LNCaP clone FGC (cell line): ENCODE results near the gene SORCS2.

Experiments
- DNase-seq: peaks from one replicate; pipeline ENCODE4 v3.0.0-alpha.2; 2011; ENCODE audit warnings: low read depth
- H3K4me3 ChIP-seq: 2 replicates; pipeline ENCODE4 v1.5.1; 2011; ENCODE audit warnings: mild to moderate bottlenecking, low read depth, low read length, control low read depth
- CTCF ChIP-seq: IDR thresholded peaks from 2 replicates; pipeline ENCODE4 v1.5.1; 2012; ENCODE audit warnings: mild to moderate bottlenecking; ENCODE audit not compliant: control insufficient read depth, insufficient read depth; ENCODE audit errors: extremely low read depth

The SORCS2 gene

DNA sequence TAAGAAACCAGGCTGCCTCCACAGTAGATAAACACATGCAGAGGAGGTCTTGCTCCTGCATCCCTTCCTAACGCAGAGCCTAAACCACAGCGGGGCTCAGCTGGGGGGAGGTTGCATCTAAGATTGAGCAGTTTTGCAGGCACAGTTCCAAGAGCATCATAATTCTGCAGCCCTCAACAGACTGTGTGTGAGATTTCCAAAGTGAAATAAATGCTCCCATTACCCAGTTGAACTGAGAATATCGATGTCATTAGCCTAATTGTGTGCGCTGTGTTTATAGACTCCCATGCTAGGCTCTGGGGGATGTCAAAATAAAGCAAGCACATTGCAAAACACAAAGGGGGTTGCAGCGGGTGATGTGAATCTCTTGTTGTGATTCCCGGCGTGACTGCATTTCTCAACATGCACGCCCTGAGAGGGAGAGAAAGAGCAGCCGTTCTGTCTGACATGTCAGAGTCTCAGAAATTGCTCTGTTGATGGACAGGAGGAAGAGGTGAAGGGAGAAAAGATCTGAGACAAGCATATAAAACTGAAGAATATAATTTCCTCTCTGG lies 392.3 kb downstream of the SORCS2 start:
- no peak for TF ChIP-seq CTCF
- DNase-seq, result no peak
- H3K4me3 ChIP-seq, result no peak overlapping the region

- no peak for TF ChIP-seq CTCF
- DNase-seq, result peak; percentile 41
- no peak overlapping the region for H3K4me3 ChIP-seq
Observed at GRCh38 chr4:7585768-7586167, 393.4 kb downstream of the SORCS2 start.

DNA sequence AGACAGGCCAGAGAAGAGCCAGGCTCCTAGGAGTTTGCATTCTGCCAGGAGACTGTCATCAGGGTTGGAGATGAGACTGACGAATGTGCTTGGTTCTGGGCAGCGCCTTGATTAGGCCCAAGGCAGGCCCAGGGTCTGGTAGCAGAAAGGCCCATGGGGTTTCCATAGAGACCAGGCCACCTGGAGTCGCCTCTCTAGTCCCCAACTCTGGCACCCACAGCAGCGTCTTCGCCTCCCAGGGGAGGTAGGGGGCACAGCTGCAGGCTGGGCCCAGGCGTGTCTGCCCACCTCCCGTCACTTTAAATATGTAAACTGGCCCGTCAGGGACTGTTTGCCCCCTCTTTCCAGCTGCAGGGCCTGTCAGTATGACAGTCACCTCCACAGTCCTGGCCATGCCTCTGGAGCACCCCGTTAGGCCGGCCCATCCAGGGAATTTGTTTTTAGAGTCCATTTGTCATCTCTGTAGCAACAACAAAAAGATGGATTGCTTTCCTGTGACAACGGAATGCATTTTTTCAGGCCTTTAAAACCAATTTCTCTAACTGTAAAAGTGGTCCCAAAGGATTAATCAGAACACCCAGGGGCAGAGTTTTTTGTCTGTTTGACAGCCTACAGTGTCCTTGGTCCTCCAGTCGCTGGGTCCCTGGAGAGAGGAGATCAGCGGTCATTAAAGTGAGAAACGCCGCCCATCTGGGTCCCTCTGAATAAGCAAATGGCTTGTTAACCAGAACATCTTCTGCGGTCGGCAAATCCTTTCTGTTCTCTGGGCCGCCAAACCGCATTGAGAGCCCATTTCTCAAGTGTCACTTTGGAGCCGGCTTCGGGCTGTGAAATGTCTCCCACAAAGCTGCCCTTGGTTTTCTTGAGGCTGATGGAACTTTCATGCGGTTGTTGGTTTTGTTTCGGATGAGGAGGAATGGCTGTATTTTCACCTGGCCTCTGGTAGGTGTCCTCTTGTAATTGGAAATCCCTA lies 395.4 kb downstream of the SORCS2 start:
- no peak overlapping the region for H3K4me3 ChIP-seq
- DNase-seq, result no peak
- no peak for TF ChIP-seq CTCF

DNA sequence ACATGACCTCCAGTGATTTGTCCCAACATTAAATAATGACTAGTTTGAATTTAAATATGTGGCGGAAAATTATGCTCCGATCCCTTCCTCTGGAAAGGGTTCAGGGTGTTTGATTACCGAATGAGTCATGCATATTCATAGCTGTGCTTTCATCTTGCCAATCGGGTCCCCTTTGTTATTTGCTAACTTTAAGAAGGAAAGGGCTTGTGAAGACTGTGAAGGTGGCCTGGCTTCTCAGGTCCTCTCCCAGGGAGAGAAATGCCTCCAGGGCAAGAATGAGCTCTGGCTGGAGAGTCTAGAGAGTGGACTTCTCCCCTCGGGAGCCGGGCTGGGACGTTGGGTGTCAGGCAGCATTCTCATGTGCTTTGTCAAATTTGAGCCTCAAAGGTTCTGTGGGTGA lies 397.9 kb downstream of the SORCS2 start:
- no peak for TF ChIP-seq CTCF
- no peak for DNase-seq
- H3K4me3 ChIP-seq, result no peak overlapping the region

DNA sequence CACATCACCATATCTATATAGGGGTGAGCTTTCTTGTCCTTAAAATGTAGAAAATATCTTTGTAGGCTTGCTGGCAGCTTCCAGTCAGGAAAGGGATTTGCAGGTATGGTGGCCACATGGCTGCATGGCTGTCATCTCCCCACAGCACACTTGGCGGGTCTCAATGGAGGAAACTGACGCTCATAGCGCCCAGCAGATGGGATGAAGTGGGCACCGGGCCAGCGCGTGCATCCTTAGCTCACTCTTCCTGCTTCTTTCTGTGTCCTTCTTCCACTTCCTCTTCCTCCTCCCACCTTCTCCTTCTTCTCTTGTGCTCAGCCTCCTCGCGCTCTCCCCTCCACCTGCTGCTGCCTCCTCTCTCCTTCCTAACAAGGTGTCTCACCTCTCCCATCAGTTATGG lies 398.6 kb downstream of the SORCS2 start:
- DNase-seq, result no peak
- TF ChIP-seq CTCF, result no peak
- no peak overlapping the region for H3K4me3 ChIP-seq

DNA sequence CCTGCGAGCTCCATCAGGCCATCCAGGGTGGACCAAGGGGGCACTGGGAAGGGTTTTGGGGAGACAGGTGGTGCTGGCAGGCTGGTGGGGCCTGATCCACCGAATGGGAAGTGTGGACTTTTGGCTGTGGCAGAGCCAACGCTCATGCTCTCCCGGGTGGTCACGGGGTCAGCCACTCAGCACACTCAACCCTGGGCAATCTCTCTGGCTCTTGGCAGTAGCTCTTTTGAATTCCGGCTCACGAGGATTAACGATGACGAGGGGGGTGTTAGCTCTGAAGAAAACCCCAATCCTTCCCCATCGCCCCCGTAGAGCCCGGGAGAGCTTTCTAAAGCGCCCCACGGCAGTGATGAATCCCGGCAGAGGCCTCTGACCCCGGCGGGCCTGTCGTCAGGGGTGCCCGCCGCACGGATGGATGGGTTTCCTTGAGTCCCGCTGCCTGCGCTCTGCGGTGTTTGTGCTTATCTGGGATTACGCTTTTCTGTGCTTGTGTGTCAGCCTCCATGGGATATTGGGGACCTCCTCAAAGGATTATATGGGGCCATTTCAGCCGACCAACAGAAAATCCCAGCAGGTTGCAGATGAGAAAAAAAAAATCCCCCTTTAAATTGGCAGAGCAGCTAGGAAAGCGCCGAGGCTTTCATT lies 399.2 kb downstream of the SORCS2 start:
- no peak for DNase-seq
- no peak for TF ChIP-seq CTCF
- no peak overlapping the region for H3K4me3 ChIP-seq
